GM18873 (cell line): ENCODE measurements around the gene HLA-DQB1.
"Not testable (repeated sequence)": the region's sequence is repeated elsewhere in the genome, so short reads cannot be mapped to it uniquely, and the experiment has no call there.

Experiments used
- ATAC-seq: cut with Tn5 transposase; IDR thresholded peaks from one replicate; pipeline ENCODE4 v1.9.1; 2021; ENCODE audit warnings: mild to moderate bottlenecking, moderate library complexity, moderate number of reproducible peaks; ENCODE audit not compliant: unreplicated experiment, low FRiP score

Gene HLA-DQB1

GRCh38 chr6:32666420-32667300 is at the start of gene HLA-DQB1:
HLA-DQB1 (minus strand) TSS chr6:32666657; CDS start chr6:32666607, 50 bp downstream.
- ATAC-seq = peak; percentile 51

GRCh38 chr6:32713241-32713640 is 46.8 kb upstream of the HLA-DQB1 start:
- ATAC-seq = no peak

- no peak for ATAC-seq
These were observed 43.2 kb upstream of the HLA-DQB1 start for GRCh38 chr6:32709625-32710024.

GRCh38 chr6:32705164-32705563 is 38.7 kb upstream of the HLA-DQB1 start:
- ATAC-seq = not testable (repeated sequence)

- ATAC-seq = no peak
These were observed 36.9 kb upstream of the HLA-DQB1 start for GRCh38 chr6:32703347-32703746.

- no peak for ATAC-seq
These were observed 34.1 kb upstream of the HLA-DQB1 start for GRCh38 chr6:32700391-32701040.

- ATAC-seq = no peak
These were observed 30.6 kb upstream of the HLA-DQB1 start for GRCh38 chr6:32697031-32697430.

GRCh38 chr6:32692019-32692418 is 25.6 kb upstream of the HLA-DQB1 start:
- no peak for ATAC-seq

GRCh38 chr6:32689531-32690501 is 23.4 kb upstream of the HLA-DQB1 start:
- no peak for ATAC-seq

- ATAC-seq = peak; percentile 67
These were observed 19.1 kb upstream of the HLA-DQB1 start for GRCh38 chr6:32685603-32686002.

- ATAC-seq = no peak
These were observed 17.8 kb upstream of the HLA-DQB1 start for GRCh38 chr6:32684246-32684645.

GRCh38 chr6:32680055-32680454 is 13.6 kb upstream of the HLA-DQB1 start:
- ATAC-seq = no peak

GRCh38 chr6:32679492-32679891 is 13.0 kb upstream of the HLA-DQB1 start:
- no peak for ATAC-seq

- not testable (repeated sequence) for ATAC-seq
These were observed 7.7 kb upstream of the HLA-DQB1 start for GRCh38 chr6:32674123-32674522.

- not testable (repeated sequence) for ATAC-seq
These were observed 5.5 kb upstream of the HLA-DQB1 start for GRCh38 chr6:32671908-32672307.

GRCh38 chr6:32669893-32670292 is 3.4 kb upstream of the HLA-DQB1 start:
- no peak for ATAC-seq

GRCh38 chr6:32669240-32669639 is 2.8 kb upstream of the HLA-DQB1 start:
- ATAC-seq = no peak

GRCh38 chr6:32668226-32668747 is 1.8 kb upstream of the HLA-DQB1 start:
- peak; percentile 64 for ATAC-seq

- no peak for ATAC-seq
These were observed 796 bp downstream of the HLA-DQB1 start for GRCh38 chr6:32665661-32666060.

GRCh38 chr6:32664827-32665362 is 1.6 kb downstream of the HLA-DQB1 start:
- ATAC-seq = no peak
